Vagina (tissue), 2 donors: ENCODE data around the gene NISCH. TPM values are rescaled to one million over a fixed set of nuclear protein-coding genes. Genes with fewer than 3 reads are reported as not detected.
A peak's percentile ranks its signal among the peaks of the same experiment; 100 is the strongest.

Experiments
- DNase-seq, 2 donors: peaks; one replicate each; pipeline ENCODE4 v3.0.0-alpha.2; 2017; ENCODE audit errors: extremely low spot score in 2 of 2
- H3K27ac ChIP-seq: fragments of 200-600 bp; sonication (generic); one replicate; pipeline ENCODE4 v1.5.1; 2019
- H3K27me3 ChIP-seq: fragments of 200-600 bp; sonication (generic); one replicate; pipeline ENCODE4 v1.5.1; 2019
- H3K36me3 ChIP-seq, 2 donors: fragments of 200-600 bp; sonication (generic); one replicate each; pipeline ENCODE4 v1.5.1; 2017 to 2019
- H3K4me1 ChIP-seq: fragments of 200-600 bp; sonication (generic); one replicate; pipeline ENCODE4 v1.5.1; 2019
- H3K4me3 ChIP-seq, 2 donors: fragments of 200-600 bp; sonication (generic); 1 replicate in 1 of 2; 2 replicates in 1 of 2; pipeline ENCODE4 v1.5.1; 2016 to 2019
- H3K9me3 ChIP-seq: fragments of 200-600 bp; sonication (generic); one replicate; pipeline ENCODE4 v1.5.1; 2019
- POLR2A ChIP-seq, 2 donors: fragments of 450-650 bp; IDR thresholded peaks; one replicate each; pipeline ENCODE4 v1.6.1; 2017; ENCODE audit warnings: antibody characterized with exemption in 2 of 2, mild to moderate bottlenecking in 2 of 2, moderate library complexity in 2 of 2
- POLR2AphosphoS5 ChIP-seq, 2 donors: sonication (generic); formaldehyde crosslinking; IDR thresholded peaks; one replicate each; pipeline ENCODE4 v1.9.0; 2017; ENCODE audit warnings: antibody characterized with exemption in 2 of 2, mild to moderate bottlenecking in 2 of 2, low read depth in 1 of 2; ENCODE audit not compliant: insufficient read depth in 1 of 2
- intact Hi-C: fragments of 100-400 bp; cut with DNase I; formaldehyde crosslinking; loops from one replicate; pipeline ENCODE4 v1.15.1; 2023
- total RNA-seq: library from RNA; depleted of rRNA; stranded (reverse); fragments of >200 nt; gene quantifications from one replicate; pipeline ENCODE4 v1.2.3, GENCODE V29; 2016
- TF ChIP-seq, protein P1 (sequence below), 3 experiments: fragments of 450-650 bp in 2 of 3; fragments of 200-600 bp in 1 of 3; sonication (generic) in 1 of 3; IDR thresholded peaks; one replicate each; pipeline ENCODE4 v1.5.1; 2017 to 2019; ENCODE audit warnings: antibody characterized with exemption in 3 of 3, mild to moderate bottlenecking in 2 of 3, moderate library complexity in 2 of 3

NISCH gene
- total RNA-seq, 1 donor from 2014 or later = 103 TPM

DNA sequence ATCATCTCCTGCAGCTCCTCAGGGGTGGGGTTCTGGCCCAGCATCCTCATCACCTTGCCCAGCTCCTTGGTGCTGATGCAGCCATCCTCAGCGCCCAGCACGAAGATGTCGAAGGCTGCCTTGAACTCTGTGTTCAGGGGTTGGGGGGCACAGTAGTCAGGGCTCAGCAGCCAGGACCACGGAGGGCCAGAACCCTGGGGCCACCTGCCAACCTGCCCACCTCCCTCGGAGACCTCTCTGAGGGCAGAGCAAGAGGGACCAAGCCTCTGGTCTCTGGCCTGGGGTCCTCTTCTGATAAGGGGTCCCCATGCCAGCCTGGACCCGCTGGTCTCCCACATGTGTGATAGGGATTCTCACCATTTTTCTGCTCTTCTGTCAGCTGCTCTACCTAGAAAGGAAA lies 3.3 kb upstream of the NISCH start:
- no peak for DNase-seq
- Histone ChIP-seq H3K36me3 (no peaks in the 10 kb centered on the region), H3K4me1 (peaks cover 26% of the 10 kb centered on the region), H3K27me3 (no peaks in the 10 kb centered on the region), H3K27ac (no peak overlapping the region), H3K9me3 (no peaks in the 10 kb centered on the region), H3K4me3 (no peak overlapping the region)
- intact Hi-C loops = no loop called here
- TF ChIP-seq, protein P1, sequence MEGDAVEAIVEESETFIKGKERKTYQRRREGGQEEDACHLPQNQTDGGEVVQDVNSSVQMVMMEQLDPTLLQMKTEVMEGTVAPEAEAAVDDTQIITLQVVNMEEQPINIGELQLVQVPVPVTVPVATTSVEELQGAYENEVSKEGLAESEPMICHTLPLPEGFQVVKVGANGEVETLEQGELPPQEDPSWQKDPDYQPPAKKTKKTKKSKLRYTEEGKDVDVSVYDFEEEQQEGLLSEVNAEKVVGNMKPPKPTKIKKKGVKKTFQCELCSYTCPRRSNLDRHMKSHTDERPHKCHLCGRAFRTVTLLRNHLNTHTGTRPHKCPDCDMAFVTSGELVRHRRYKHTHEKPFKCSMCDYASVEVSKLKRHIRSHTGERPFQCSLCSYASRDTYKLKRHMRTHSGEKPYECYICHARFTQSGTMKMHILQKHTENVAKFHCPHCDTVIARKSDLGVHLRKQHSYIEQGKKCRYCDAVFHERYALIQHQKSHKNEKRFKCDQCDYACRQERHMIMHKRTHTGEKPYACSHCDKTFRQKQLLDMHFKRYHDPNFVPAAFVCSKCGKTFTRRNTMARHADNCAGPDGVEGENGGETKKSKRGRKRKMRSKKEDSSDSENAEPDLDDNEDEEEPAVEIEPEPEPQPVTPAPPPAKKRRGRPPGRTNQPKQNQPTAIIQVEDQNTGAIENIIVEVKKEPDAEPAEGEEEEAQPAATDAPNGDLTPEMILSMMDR (IDR thresholded peaks at IDR 0.05) = no peak
- TF ChIP-seq POLR2A (IDR thresholded peaks at IDR 0.05) (no peak), POLR2AphosphoS5 (IDR thresholded peaks at IDR 0.05; ENCODE audit: insufficient read depth in 1 of 2, low read depth in 1 of 2) (no peak)

DNA sequence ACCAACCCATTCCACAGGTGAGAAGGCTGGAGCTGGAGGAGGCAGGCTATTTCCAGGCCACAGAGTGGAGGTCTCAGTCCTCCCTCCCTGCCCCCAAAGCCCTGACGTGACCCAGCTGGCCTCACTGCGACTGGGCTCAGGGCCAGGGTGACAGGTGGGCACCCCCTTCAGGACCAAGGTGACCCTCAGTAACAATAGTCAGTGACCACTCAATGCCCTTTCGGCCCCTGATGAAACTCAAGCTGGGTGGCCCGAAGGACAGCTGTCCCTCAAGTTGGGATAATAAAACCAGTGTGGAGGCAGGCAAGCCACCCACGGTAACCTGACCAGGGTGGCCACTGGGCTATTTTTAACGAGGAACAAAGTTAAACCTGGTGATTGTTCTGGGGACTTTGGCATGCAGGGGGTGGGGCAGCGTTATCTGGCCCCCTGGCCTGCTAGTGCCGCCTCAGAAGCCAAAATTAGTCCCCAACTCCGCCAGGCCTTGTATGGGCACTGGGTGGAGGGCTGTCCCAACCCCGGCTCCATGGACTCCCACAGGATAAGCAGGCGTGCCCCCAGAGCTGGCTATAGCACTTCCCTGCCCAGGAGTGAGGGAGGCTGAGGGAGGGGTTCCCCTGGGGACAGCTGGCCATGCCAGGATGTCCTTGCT lies 2.7 kb upstream of the NISCH start:
- Histone ChIP-seq H3K4me1 (peaks cover 31% of the 10 kb centered on the region), H3K27me3 (no peaks in the 10 kb centered on the region), H3K27ac (no peak overlapping the region), H3K36me3 (no peaks in the 10 kb centered on the region), H3K9me3 (no peaks in the 10 kb centered on the region), H3K4me3 (no peak overlapping the region)
- TF ChIP-seq, protein P1 (IDR thresholded peaks at IDR 0.05) = no peak
- no peak for TF ChIP-seq POLR2A (IDR thresholded peaks at IDR 0.05)
- TF ChIP-seq POLR2AphosphoS5 (IDR thresholded peaks at IDR 0.05; ENCODE audit: insufficient read depth in 1 of 2, low read depth in 1 of 2) = no peak
- DNase-seq = no peak
- intact Hi-C loops = no loop called here

DNA sequence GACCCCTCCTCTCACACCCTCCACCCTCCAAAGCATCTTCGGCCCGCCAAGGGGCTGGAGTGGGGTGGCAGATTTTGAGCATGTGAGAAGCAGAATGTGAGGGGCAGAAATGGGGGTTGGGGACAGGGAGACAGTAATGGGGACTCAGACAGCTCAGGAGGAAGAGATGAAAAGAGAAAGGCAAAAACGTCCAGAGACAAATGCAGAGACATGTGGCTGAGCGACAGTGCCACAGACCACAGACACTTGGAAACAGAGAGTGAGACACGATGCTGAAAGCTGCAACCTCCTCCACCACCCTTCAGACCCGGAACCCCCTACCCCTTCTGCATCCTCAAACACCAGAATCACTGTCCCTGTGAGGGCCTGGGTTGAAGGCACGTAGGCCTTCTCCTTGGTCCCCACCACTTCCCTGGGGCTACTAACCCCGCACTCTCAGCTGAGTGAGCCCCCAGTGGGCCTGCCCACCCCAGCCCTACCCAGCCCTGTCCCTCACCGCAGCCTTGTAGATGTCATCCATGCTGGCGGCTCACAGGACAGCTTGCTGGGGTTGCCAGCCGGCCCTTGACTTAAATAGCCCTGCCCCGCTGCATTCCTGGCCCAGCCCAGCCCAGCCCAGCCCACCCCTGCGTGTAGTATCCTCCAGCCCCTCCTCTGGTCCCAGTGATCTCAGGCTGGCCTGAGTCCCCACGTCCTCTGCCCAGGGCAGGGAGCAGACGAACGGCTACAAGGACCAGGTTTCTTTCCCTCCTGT lies 1.7 kb upstream of the NISCH start, which contains the start of gene TNNC1:
TSS of gene TNNC1 (minus strand) at position 546 of the 754 bp plus-strand sequence. CDS start at position 520, 26 bp downstream.
- DNase-seq = no peak
- Histone ChIP-seq H3K9me3 (no peaks in the 10 kb centered on the region), H3K4me1 (peaks cover 40% of the 10 kb centered on the region), H3K27ac (peak within 1 kb of the TSS; percentile 97), H3K4me3 (peak within 1 kb of the TSS; percentile 88 to 92), H3K27me3 (no peaks in the 10 kb centered on the region), H3K36me3 (peaks cover 0 to 5% of the 10 kb centered on the region in 2 donors)
- intact Hi-C loops = no loop called here
- TF ChIP-seq, protein P1 (IDR thresholded peaks at IDR 0.05) = no peak
- TF ChIP-seq POLR2A (IDR thresholded peaks at IDR 0.05) (no peak), POLR2AphosphoS5 (IDR thresholded peaks at IDR 0.05; ENCODE audit: insufficient read depth in 1 of 2, low read depth in 1 of 2) (no peak)

DNA sequence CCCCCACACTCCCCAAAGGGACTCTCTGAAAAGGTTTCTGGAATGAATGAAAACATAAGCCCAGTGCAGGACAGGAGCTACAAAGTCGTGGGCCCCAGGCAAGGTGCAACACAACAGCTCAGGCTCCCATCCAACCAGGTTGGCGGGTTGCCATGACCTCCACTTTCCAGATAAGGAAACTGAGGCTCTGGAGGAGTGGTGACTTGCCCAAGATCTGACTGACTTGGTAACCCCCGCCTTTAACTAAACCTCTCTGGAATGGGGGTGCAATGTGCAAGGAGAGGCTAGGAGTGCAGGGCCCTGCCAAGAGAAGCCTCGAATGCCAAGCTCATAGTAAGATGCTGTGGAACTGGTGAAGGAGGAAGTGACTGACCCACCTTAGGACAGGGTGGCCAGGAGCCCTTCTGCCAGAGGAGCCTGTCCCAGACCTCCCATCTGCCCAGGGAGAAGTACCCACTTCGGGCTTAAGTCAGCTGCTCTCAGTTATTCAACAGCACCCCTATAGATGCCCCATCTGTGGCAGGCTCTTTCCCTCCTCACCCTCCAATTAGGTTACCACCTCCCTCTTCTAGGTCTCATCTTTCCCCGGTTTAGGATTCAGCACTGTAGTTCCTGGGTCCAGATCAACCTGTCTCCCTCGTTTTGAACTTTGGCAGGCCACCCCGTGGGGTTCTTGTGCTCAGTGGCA lies 1.0 kb upstream of the NISCH start:
- peak overlapping the region in 1 of 2 donors; percentile 92 for H3K4me3 ChIP-seq
- intact Hi-C loops = no loop called here

More for the DNA sequence above, 1.0 kb upstream of the NISCH start:
- DNase-seq = no peak
- Histone ChIP-seq H3K36me3 (peaks cover 0 to 12% of the 10 kb centered on the region in 2 donors), H3K27me3 (no peaks in the 10 kb centered on the region), H3K27ac (peak overlapping the region; percentile 97), H3K4me1 (peaks cover 41% of the 10 kb centered on the region), H3K9me3 (no peaks in the 10 kb centered on the region)
- TF ChIP-seq POLR2AphosphoS5 (IDR thresholded peaks at IDR 0.05; ENCODE audit: insufficient read depth in 1 of 2, low read depth in 1 of 2) (no peak), POLR2A (IDR thresholded peaks at IDR 0.05) (no peak)
- TF ChIP-seq, protein P1 (IDR thresholded peaks at IDR 0.05) = no peak
